Thyroid gland (tissue), 4 donors: ENCODE measurements around the gene CLIC5. TPM values are rescaled to one million over a fixed set of nuclear protein-coding genes. Genes with fewer than 3 reads are reported as not detected.

Experiments used
- DNase-seq, 2 donors: peaks; one replicate each; pipeline ENCODE4 v3.0.0-alpha.2; 2019
- H3K27ac ChIP-seq, 3 donors: fragments of 200-600 bp; sonication (generic); 1 replicate in 2 of 3; 2 replicates in 1 of 3; pipeline ENCODE4 v1.5.1; 2016 to 2019; ENCODE audit warnings: mild to moderate bottlenecking in 1 of 3, moderate library complexity in 1 of 3
- H3K27me3 ChIP-seq: fragments of 200-600 bp; sonication (generic); one replicate; pipeline ENCODE4 v1.5.1; 2019
- H3K36me3 ChIP-seq, 2 donors: fragments of 200-600 bp; sonication (generic); one replicate each; pipeline ENCODE4 v1.5.1; 2016 to 2019
- H3K4me1 ChIP-seq, 2 donors: fragments of 200-600 bp; sonication (generic); one replicate each; pipeline ENCODE4 v1.5.1; 2017 to 2019
- H3K4me3 ChIP-seq, 3 donors: fragments of 200-600 bp; sonication (generic); replicated peaks in 1 of 3; 1 replicate in 2 of 3; 2 replicates in 1 of 3; pipeline ENCODE4 v1.5.1; 2016; ENCODE audit warnings: mild to moderate bottlenecking in 1 of 3
- H3K9me3 ChIP-seq: fragments of 200-600 bp; sonication (generic); one replicate; pipeline ENCODE4 v1.5.1; 2017
- CTCF ChIP-seq, 6 experiments: fragments of 200-600 bp in 3 of 6; fragments of 450-650 bp in 3 of 6; sonication (generic) in 3 of 6; IDR thresholded peaks; one replicate each; pipeline ENCODE4 v1.5.1; 2016 to 2019; ENCODE audit warnings: antibody characterized with exemption in 6 of 6, mild to moderate bottlenecking in 2 of 6, inconsistent platforms in 1 of 6, moderate library complexity in 1 of 6
- POLR2A ChIP-seq, 2 donors: fragments of 450-650 bp; IDR thresholded peaks; one replicate each; pipeline ENCODE4 v1.6.1; 2017; ENCODE audit warnings: antibody characterized with exemption in 2 of 2, mild to moderate bottlenecking in 2 of 2, moderate library complexity in 1 of 2
- WGBS, 2 donors: methylation state at CpG; one replicate each; pipeline ENCODE4 v1.1.5; 2017; 5-methylcytosine and 5-hydroxymethylcytosine counted together
- intact Hi-C: fragments of 100-400 bp; cut with DNase I; formaldehyde crosslinking; loops from one replicate; pipeline ENCODE4 v1.15.1; 2023
- small RNA-seq: library from RNA; depleted of rRNA; stranded (forward); fragments of <200 nt; gene quantifications from one replicate; pipeline ENCODE3, GENCODE V24; 2016
- total RNA-seq, 4 donors: library from RNA; depleted of rRNA; stranded (reverse); fragments of >200 nt; gene quantifications; one replicate each; pipeline ENCODE4 v1.2.3, GENCODE V29; 2016

CLIC5 gene
- total RNA-seq, 4 donors from 2014 or later, result 10.5 to 15.5 (median 11.7) TPM

- WGBS, 2 donors, result 81 to 87% methylated on average over 4 to 5 of the region's 5 CpGs
- intact Hi-C loops, result no loop called here
Measured at GRCh38 chr6:45836984-45837383, 178.7 kb downstream of the CLIC5 start.

GRCh38 chr6:45836438-45836824 is 179.2 kb downstream of the CLIC5 start:
- no peak for TF ChIP-seq POLR2A (IDR thresholded peaks at IDR 0.05)
- no peak for TF ChIP-seq CTCF (IDR thresholded peaks at IDR 0.05)
- intact Hi-C loops, result no loop called here
- Histone ChIP-seq H3K27ac (no peak overlapping the region), H3K4me1 (no peaks in the 10 kb centered on the region), H3K4me3 (no peak overlapping the region), H3K9me3 (no peaks in the 10 kb centered on the region), H3K36me3 (no peaks in the 10 kb centered on the region), H3K27me3 (no peaks in the 10 kb centered on the region)
- no peak for DNase-seq
- 84 to 89% methylated on average over 4 of the region's 4 CpGs for WGBS, 2 donors

More at GRCh38 chr6:45836984-45837383, 178.7 kb downstream of the CLIC5 start:
- no peaks in the 10 kb centered on the region for H3K27me3 ChIP-seq
- H3K36me3 ChIP-seq, result no peaks in the 10 kb centered on the region
- DNase-seq, result no peak
- no peak for TF ChIP-seq POLR2A (IDR thresholded peaks at IDR 0.05)
- no peak for TF ChIP-seq CTCF (IDR thresholded peaks at IDR 0.05)
- H3K27ac ChIP-seq, result no peak overlapping the region
- H3K9me3 ChIP-seq, result no peaks in the 10 kb centered on the region
- no peaks in the 10 kb centered on the region for H3K4me1 ChIP-seq
- H3K4me3 ChIP-seq, result no peak overlapping the region

- no peak overlapping the region for H3K27ac ChIP-seq
- 74 to 81% methylated on average over 4 of the region's 4 CpGs for whole genome bisulfite sequencing, 2 donors
Measured at GRCh38 chr6:45835721-45836437, 179.8 kb downstream of the CLIC5 start.

GRCh38 chr6:45832063-45832462 is 183.6 kb downstream of the CLIC5 start:
- DNase-seq, result no peak
- Histone ChIP-seq H3K4me1 (no peaks in the 10 kb centered on the region), H3K9me3 (no peaks in the 10 kb centered on the region), H3K4me3 (no peak overlapping the region), H3K27ac (no peak overlapping the region), H3K36me3 (no peaks in the 10 kb centered on the region), H3K27me3 (no peaks in the 10 kb centered on the region)
- intact Hi-C loops, result no loop called here
- no peak for TF ChIP-seq POLR2A (IDR thresholded peaks at IDR 0.05)
- no peak for TF ChIP-seq CTCF (IDR thresholded peaks at IDR 0.05)
- 89 to 94% methylated on average over 5 of the region's 5 CpGs for WGBS, 2 donors

More at GRCh38 chr6:45835721-45836437, 179.8 kb downstream of the CLIC5 start:
- DNase-seq, result no peak
- no peaks in the 10 kb centered on the region for H3K4me1 ChIP-seq
- no peak for TF ChIP-seq POLR2A (IDR thresholded peaks at IDR 0.05)
- no peak for TF ChIP-seq CTCF (IDR thresholded peaks at IDR 0.05)
- no peaks in the 10 kb centered on the region for H3K27me3 ChIP-seq
- H3K4me3 ChIP-seq, result no peak overlapping the region
- intact Hi-C loops, result no loop called here
- H3K36me3 ChIP-seq, result no peaks in the 10 kb centered on the region
- H3K9me3 ChIP-seq, result no peaks in the 10 kb centered on the region

Small RNA genes within 50 kb of the gene (small RNA-seq; reads per million reads assigned to genes)
- gene RNU6-754P, result not detected

Other genes with a start within 250 kb of the CLIC5 start
- 10 to 100 TPM; 16.2 to 26.3 (median 20.5) TPM for gene ENPP4, start 114.1 kb upstream of the CLIC5 start, total RNA-seq
- gene ENPP5, start 155.1 kb upstream of the CLIC5 start, total RNA-seq, result 100 to 1,000 TPM in 1 of 4 donors, 10 to 100 TPM in 3; 47.7 to 103 (median 57.9) TPM